ACHN (cell line): ENCODE measurements around the gene ABHD8.

ENCODE experiments used
- DNase-seq: peaks from one replicate; pipeline ENCODE4 v3.0.0-alpha.2; 2015
- in situ Hi-C: cut with HindIII; loops from 2 replicates; pipeline ENCODE4 v1.10.0; 2017; ENCODE audit warnings: low sequenced_read_pairs, low pct_ligation_motif_present, low pct_unique_long_range_greater_than_20kb

Gene ABHD8

GRCh38 chr19:17249887-17250548 lies 53.2 kb downstream of the ABHD8 start:
- no peak for DNase-seq
- in situ Hi-C loops = no loop called here

GRCh38 chr19:17248011-17248776 lies 55.0 kb downstream of the ABHD8 start:
- in situ Hi-C loops = no loop called here

GRCh38 chr19:17246681-17247425 lies 56.4 kb downstream of the ABHD8 start:
- in situ Hi-C loops = no loop called here
- DNase-seq = peak; percentile 23

More at GRCh38 chr19:17248011-17248776, 55.0 kb downstream of the ABHD8 start:
- DNase-seq = no peak

GRCh38 chr19:17245535-17245984 lies 57.7 kb downstream of the ABHD8 start, which contains the start of gene NR2F6:
NR2F6 (minus strand) TSS chr19:17245919; CDS start chr19:17245220, 699 bp downstream.
- in situ Hi-C loops = no loop called here
- DNase-seq = no peak

GRCh38 chr19:17244618-17245534 lies 58.3 kb downstream of the ABHD8 start:
- in situ Hi-C loops = no loop called here
- DNase-seq = no peak

- in situ Hi-C loops = no loop called here
- peak; percentile 49 for DNase-seq
These were observed 59.2 kb downstream of the ABHD8 start for GRCh38 chr19:17243830-17244617.

- DNase-seq = no peak
- in situ Hi-C loops = no loop called here
These were observed 59.9 kb downstream of the ABHD8 start for GRCh38 chr19:17243211-17243829.

GRCh38 chr19:17242431-17243208 lies 60.6 kb downstream of the ABHD8 start:
- DNase-seq = no peak
- in situ Hi-C loops = no loop called here
